Karpas-422 (cell line): Measurements from ENCODE around the gene HNRNPA1L2. TPM values are rescaled to one million over a fixed set of nuclear protein-coding genes. Genes with fewer than 3 reads are reported as not detected.
"Not testable (repeated sequence)": the region's sequence is repeated elsewhere in the genome, so short reads cannot be mapped to it uniquely, and the experiment has no call there.

Experiments used
- DNase-seq: peaks from one replicate; pipeline ENCODE4 v3.0.0-alpha.2; 2015
- H2AFZ ChIP-seq: fragments of 200-600 bp; sonication (generic); 2 replicates; pipeline ENCODE4 v1.6.1; 2014; ENCODE audit warnings: antibody characterized with exemption, low read length, mixed read lengths
- H3K27ac ChIP-seq: fragments of 200-600 bp; sonication (generic); 2 replicates; pipeline ENCODE4 v1.5.1; 2014; ENCODE audit warnings: mild to moderate bottlenecking, low read length, moderate library complexity
- H3K27me3 ChIP-seq: fragments of 200-600 bp; sonication (generic); 2 replicates; pipeline ENCODE4 v1.6.1; 2014; ENCODE audit warnings: low read length, mixed read lengths
- H3K36me3 ChIP-seq: fragments of 200-600 bp; sonication (generic); 2 replicates; pipeline ENCODE4 v1.6.1; 2014; ENCODE audit warnings: low read length, mixed read lengths; ENCODE audit not compliant: insufficient read depth
- H3K4me1 ChIP-seq: fragments of 200-600 bp; sonication (generic); 2 replicates; pipeline ENCODE4 v1.6.1; 2014; ENCODE audit warnings: mild to moderate bottlenecking, low read length, mixed read lengths
- H3K4me2 ChIP-seq: fragments of 200-600 bp; sonication (generic); 2 replicates; pipeline ENCODE4 v1.6.1; 2014; ENCODE audit warnings: low read length, low read depth, mild to moderate bottlenecking; ENCODE audit not compliant: poor library complexity, severe bottlenecking
- H3K4me3 ChIP-seq: fragments of 200-600 bp; sonication (generic); 2 replicates; pipeline ENCODE4 v1.5.1; 2014; ENCODE audit warnings: mild to moderate bottlenecking, antibody characterized with exemption, low read length, mixed read lengths
- H3K79me2 ChIP-seq: fragments of 200-600 bp; sonication (generic); 2 replicates; pipeline ENCODE4 v1.6.1; 2014; ENCODE audit warnings: mild to moderate bottlenecking, low read length, mixed read lengths
- H3K9ac ChIP-seq: fragments of 200-600 bp; sonication (generic); 2 replicates; pipeline ENCODE4 v1.6.0; 2014; ENCODE audit warnings: low read length
- H3K9me2 ChIP-seq: fragments of 200-600 bp; sonication (generic), shearing (Covaris generic); replicated peaks from 2 replicates; pipeline ENCODE4 v1.6.0; 2014; ENCODE audit warnings: mild to moderate bottlenecking, low read length, moderate library complexity; ENCODE audit not compliant: insufficient read depth
- H3K9me3 ChIP-seq: fragments of 300-700, 200-600 bp; sonication (generic); 2 replicates; pipeline ENCODE4 v1.6.1; 2014; ENCODE audit warnings: low read length, mixed read lengths
- H4K20me1 ChIP-seq: fragments of 200-600 bp; sonication (generic); 2 replicates; pipeline ENCODE4 v1.6.1; 2014; ENCODE audit warnings: mild to moderate bottlenecking, antibody characterized with exemption, low read length, low read depth; ENCODE audit not compliant: insufficient read depth
- total RNA-seq: library from RNA; depleted of rRNA; stranded (reverse); fragments of >200 nt; shearing (Covaris generic); gene quantifications from 2 replicates; pipeline ENCODE4 v1.2.3, GENCODE V29; 2014; ENCODE audit warnings: low replicate concordance

HNRNPA1L2 gene
- total RNA-seq, 1 experiment from 2014 or later: 2.2 TPM

GRCh38 chr13:52603316-52603715, 38.9 kb upstream of the HNRNPA1L2 start:
- DNase-seq, H3K9ac ChIP-seq, H3K4me2 ChIP-seq, H3K27ac ChIP-seq, H3K4me1 ChIP-seq, H3K9me2 ChIP-seq, H3K36me3 ChIP-seq, H3K79me2 ChIP-seq, H3K9me3 ChIP-seq, H4K20me1 ChIP-seq, H2AFZ ChIP-seq, H3K4me3 ChIP-seq, H3K27me3 ChIP-seq: not testable (repeated sequence)

GRCh38 chr13:52606126-52606525, 36.1 kb upstream of the HNRNPA1L2 start:
- not testable (repeated sequence) for H3K9me3 ChIP-seq, H3K27ac ChIP-seq, H4K20me1 ChIP-seq, H3K9ac ChIP-seq, H3K79me2 ChIP-seq, H3K27me3 ChIP-seq, H2AFZ ChIP-seq, H3K4me1 ChIP-seq, DNase-seq, H3K9me2 ChIP-seq, H3K36me3 ChIP-seq, H3K4me3 ChIP-seq, H3K4me2 ChIP-seq

GRCh38 chr13:52606795-52607194, 35.4 kb upstream of the HNRNPA1L2 start:
- H2AFZ ChIP-seq, H3K4me2 ChIP-seq, DNase-seq, H3K36me3 ChIP-seq, H3K9me2 ChIP-seq, H3K4me3 ChIP-seq, H3K27ac ChIP-seq, H3K9ac ChIP-seq, H3K79me2 ChIP-seq, H3K9me3 ChIP-seq, H3K4me1 ChIP-seq, H3K27me3 ChIP-seq, H4K20me1 ChIP-seq: not testable (repeated sequence)

GRCh38 chr13:52608184-52608583, 34.0 kb upstream of the HNRNPA1L2 start:
- H2AFZ ChIP-seq, H3K4me3 ChIP-seq, H3K27ac ChIP-seq: not testable (repeated sequence)

GRCh38 chr13:52609013-52609606, 33.1 kb upstream of the HNRNPA1L2 start:
- peak; percentile 76 for DNase-seq
- H3K4me2 ChIP-seq: not testable (repeated sequence)

More at GRCh38 chr13:52608184-52608583, 34.0 kb upstream of the HNRNPA1L2 start:
- H4K20me1 ChIP-seq, DNase-seq, H3K36me3 ChIP-seq, H3K9me3 ChIP-seq, H3K9ac ChIP-seq, H3K4me1 ChIP-seq, H3K79me2 ChIP-seq, H3K27me3 ChIP-seq, H3K9me2 ChIP-seq, H3K4me2 ChIP-seq: not testable (repeated sequence)

GRCh38 chr13:52610158-52610557, 32.1 kb upstream of the HNRNPA1L2 start:
- H3K4me1 ChIP-seq, H3K4me3 ChIP-seq, H4K20me1 ChIP-seq, H3K27me3 ChIP-seq, H3K9me3 ChIP-seq, H3K36me3 ChIP-seq, H3K27ac ChIP-seq, H3K4me2 ChIP-seq, H3K9me2 ChIP-seq, H3K9ac ChIP-seq, DNase-seq, H3K79me2 ChIP-seq, H2AFZ ChIP-seq: not testable (repeated sequence)

More at GRCh38 chr13:52609013-52609606, 33.1 kb upstream of the HNRNPA1L2 start:
- not testable (repeated sequence) for H4K20me1 ChIP-seq, H3K27me3 ChIP-seq, H3K27ac ChIP-seq, H3K9ac ChIP-seq, H3K36me3 ChIP-seq, H3K79me2 ChIP-seq, H3K4me1 ChIP-seq, H3K4me3 ChIP-seq, H2AFZ ChIP-seq, H3K9me3 ChIP-seq, H3K9me2 ChIP-seq

- H3K4me2 ChIP-seq: no peak overlapping the region
- H3K4me1 ChIP-seq: peaks cover 13% of the 10 kb centered on the region
- H3K36me3 ChIP-seq: no peaks in the 10 kb centered on the region
- no peak overlapping the region for H3K27ac ChIP-seq
- H3K9me2 ChIP-seq: no peaks in the 10 kb centered on the region; the same call in 1 of the 2 replicates
- no peaks in the 10 kb centered on the region for H4K20me1 ChIP-seq
- H3K79me2 ChIP-seq: peaks cover 26% of the 10 kb centered on the region
- H3K4me3 ChIP-seq: no peak overlapping the region
- H3K9me3 ChIP-seq: no peaks in the 10 kb centered on the region
- DNase-seq: no peak
- H3K27me3 ChIP-seq: no peaks in the 10 kb centered on the region
- no peak overlapping the region for H2AFZ ChIP-seq
- no peak overlapping the region for H3K9ac ChIP-seq
Observed at GRCh38 chr13:52615134-52615801, 27.0 kb upstream of the HNRNPA1L2 start.

- Histone ChIP-seq H2AFZ (0 out of 2 replicates have a peak overlapping the region, but pooled peaks have one; percentile 36), H3K9me3 (no peaks in the 10 kb centered on the region), H3K27me3 (no peaks in the 10 kb centered on the region), H4K20me1 (no peaks in the 10 kb centered on the region), H3K79me2 (peaks cover 30% of the 10 kb centered on the region), H3K9me2 (no peaks in the 10 kb centered on the region; the same call in 1 of the 2 replicates), H3K4me3 (no peak overlapping the region), H3K27ac (no peak overlapping the region), H3K4me1 (peaks cover 16% of the 10 kb centered on the region), H3K4me2 (no peak overlapping the region), H3K36me3 (no peaks in the 10 kb centered on the region), H3K9ac (no peak overlapping the region)
- DNase-seq: peak; percentile 65
Observed at GRCh38 chr13:52615812-52616211, 26.4 kb upstream of the HNRNPA1L2 start.
